ENCODE results near the gene MLST8.

- TF ChIP-seq POLR2AphosphoS5 (IDR thresholded peaks at IDR 0.05; ENCODE audit: low read depth, low read length) (no peak), POLR2A (IDR thresholded peaks at IDR 0.05; ENCODE audit: low read depth, low read length) (no peak), TAF1 (IDR thresholded peaks at IDR 0.05; ENCODE audit: borderline replicate concordance, low read depth, low read length) (no peak)
These were observed 8.9 kb upstream of the MLST8 start, which contains the start of gene CASKIN1 for GRCh38 chr16:2196162-2196980.
